HEK293 (cell line): Measurements from ENCODE around the gene UQCRFS1.
"Not testable (repeated sequence)": the region's sequence is repeated elsewhere in the genome, so short reads cannot be mapped to it uniquely, and the experiment has no call there.

Source experiments
- CTCF ChIA-PET: fragments of 350-600 bp; formaldehyde crosslinking; extraction: SDS; loops from one replicate; lab custom pipeline; 2021; ENCODE audit warnings: antibody characterized with exemption; lab: Yijun Ruan, JAX
- POLR2A ChIA-PET: fragments of 300-600 bp; formaldehyde crosslinking; extraction: SDS; loops from one replicate; lab custom pipeline; 2020; ENCODE audit warnings: antibody characterized with exemption, inconsistent platforms; lab: Yijun Ruan, JAX
- H3K27ac ChIP-seq: fragments of 200-500 bp; sonication (Bioruptor generic); 2 replicates; pipeline ENCODE4 v1.5.1; 2014; ENCODE audit warnings: low read depth, low read length, control low read depth, inconsistent platforms; ENCODE audit errors: extremely low read depth
- H3K36me3 ChIP-seq, 2 experiments: fragments of 200-500 bp in 1 of 2; sonication (Bioruptor generic) in 1 of 2; 1 replicate in 1 of 2; 2 replicates in 1 of 2; pipeline ENCODE4 v1.5.1; 2014 to 2017; ENCODE audit warnings: inconsistent platforms in 2 of 2, low read length in 2 of 2; ENCODE audit not compliant: control insufficient read depth in 2 of 2, insufficient read depth in 1 of 2
- H3K4me1 ChIP-seq: fragments of 200-500 bp; sonication (Bioruptor generic); 2 replicates; pipeline ENCODE4 v1.5.1; 2014; ENCODE audit warnings: mild to moderate bottlenecking, low read length, inconsistent platforms; ENCODE audit not compliant: control insufficient read depth, insufficient read depth
- H3K4me3 ChIP-seq: 2 replicates; pipeline ENCODE4 v1.5.1; 2011; ENCODE audit warnings: low read depth, mild to moderate bottlenecking, control low read depth, low read length, moderate library complexity
- H3K9me3 ChIP-seq: fragments of 200-500 bp; sonication (Bioruptor generic); 2 replicates; pipeline ENCODE4 v1.5.1; 2014; ENCODE audit warnings: low read depth, low read length, inconsistent platforms; ENCODE audit not compliant: control insufficient read depth, insufficient read depth
- FEZF1 ChIP-seq: fragments of 450-650 bp; formaldehyde crosslinking; IDR thresholded peaks from 2 replicates; pipeline ENCODE4 v1.5.1; 2016; ENCODE audit warnings: missing biosample characterization, missing genetic modification characterization
- SALL2 ChIP-seq: fragments of 450-650 bp; formaldehyde crosslinking; IDR thresholded peaks from 2 replicates; pipeline ENCODE4 v1.5.0; 2017; ENCODE audit warnings: missing biosample characterization, mild to moderate bottlenecking, missing genetic modification characterization, borderline replicate concordance
- ZBTB21 ChIP-seq: fragments of 450-650 bp; formaldehyde crosslinking; IDR thresholded peaks from 2 replicates; pipeline ENCODE4 v1.5.1; 2017; ENCODE audit warnings: missing biosample characterization, missing genetic modification characterization
- ZFP41 ChIP-seq: fragments of 450-650 bp; formaldehyde crosslinking; IDR thresholded peaks from 2 replicates; pipeline ENCODE4 v1.5.1; 2016; ENCODE audit warnings: missing biosample characterization, missing genetic modification characterization, borderline replicate concordance
- ZNF121 ChIP-seq: fragments of 450-650 bp; formaldehyde crosslinking; IDR thresholded peaks from 2 replicates; pipeline ENCODE4 v1.5.1; 2016; ENCODE audit warnings: missing biosample characterization, missing genetic modification characterization
- ZNF16 ChIP-seq: fragments of 450-650 bp; formaldehyde crosslinking; IDR thresholded peaks from 2 replicates; pipeline ENCODE4 v1.5.1; 2016; ENCODE audit warnings: low read depth, missing biosample characterization, missing genetic modification characterization
- TF ChIP-seq, protein P1 (sequence below): fragments of 450-650 bp; formaldehyde crosslinking; IDR thresholded peaks from 2 replicates; pipeline ENCODE4 v1.5.1; 2016; ENCODE audit warnings: missing biosample characterization, missing genetic modification characterization
- TF ChIP-seq, protein P2 (sequence below): fragments of 450-650 bp; formaldehyde crosslinking; IDR thresholded peaks from 2 replicates; pipeline ENCODE4 v1.5.1; 2016; ENCODE audit warnings: missing biosample characterization, missing genetic modification characterization
- TF ChIP-seq, protein P3 (sequence below): fragments of 450-650 bp; formaldehyde crosslinking; IDR thresholded peaks from 2 replicates; pipeline ENCODE4 v1.5.1; 2016; ENCODE audit warnings: missing biosample characterization, missing genetic modification characterization
- TF ChIP-seq, protein P4 (sequence below): fragments of 450-650 bp; formaldehyde crosslinking; IDR thresholded peaks from 2 replicates; pipeline ENCODE4 v1.5.1; 2017; ENCODE audit warnings: missing biosample characterization, missing genetic modification characterization
- TF ChIP-seq, protein P5 (sequence below): fragments of 450-650 bp; formaldehyde crosslinking; IDR thresholded peaks from 2 replicates; pipeline ENCODE4 v1.5.1; 2016; ENCODE audit warnings: missing biosample characterization, missing genetic modification characterization

The UQCRFS1 gene

DNA sequence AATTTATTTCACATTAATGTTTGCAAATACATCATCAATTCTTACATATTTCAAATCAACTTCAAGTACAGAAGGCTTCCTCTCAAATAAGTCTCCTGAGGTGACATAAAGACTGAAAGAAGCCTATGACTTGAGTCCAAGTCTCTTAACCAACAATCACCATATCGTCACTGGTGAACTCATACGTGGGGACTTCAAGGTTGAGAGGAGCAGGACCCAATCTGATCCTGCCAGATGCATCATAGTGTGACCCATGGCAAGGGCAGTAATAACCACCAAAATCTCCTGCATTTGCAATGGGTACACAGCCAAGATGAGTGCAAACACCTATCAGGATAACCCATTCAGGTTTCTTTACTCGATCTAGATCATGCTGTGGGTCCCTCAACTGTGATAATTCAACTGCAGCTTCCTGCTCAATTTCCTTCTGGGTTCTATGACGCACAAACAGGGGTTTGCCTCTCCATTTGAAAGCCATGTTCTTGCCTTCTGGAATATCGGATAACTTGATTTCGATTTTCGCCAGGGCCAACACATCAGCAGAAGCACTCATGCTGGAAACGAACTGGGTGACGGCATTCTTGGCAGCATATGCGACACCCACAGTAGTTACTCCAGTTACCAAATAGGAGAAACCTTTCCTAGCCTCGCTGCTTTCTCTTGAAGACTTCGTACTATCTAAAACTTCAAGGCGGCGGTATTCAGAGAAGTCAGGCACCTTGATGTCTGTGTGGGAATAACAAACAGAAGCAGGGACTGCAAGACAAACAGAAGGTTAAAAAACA lies 5.4 kb downstream of the UQCRFS1 start:
- CTCF ChIA-PET: interaction anchor here (0.7 kb wide), 1 partner anchor 15 kb away, joined by 4 read pairs; no protein-coding TSS in a partner anchor
- peaks cover 34% of the 10 kb centered on the region for H3K4me1 ChIP-seq
- POLR2A ChIA-PET, H3K27ac ChIP-seq, H3K4me3 ChIP-seq, H3K9me3 ChIP-seq: not testable (repeated sequence)
- peaks cover 39 to 55% of the 10 kb centered on the region in 2 experiments for H3K36me3 ChIP-seq

DNA sequence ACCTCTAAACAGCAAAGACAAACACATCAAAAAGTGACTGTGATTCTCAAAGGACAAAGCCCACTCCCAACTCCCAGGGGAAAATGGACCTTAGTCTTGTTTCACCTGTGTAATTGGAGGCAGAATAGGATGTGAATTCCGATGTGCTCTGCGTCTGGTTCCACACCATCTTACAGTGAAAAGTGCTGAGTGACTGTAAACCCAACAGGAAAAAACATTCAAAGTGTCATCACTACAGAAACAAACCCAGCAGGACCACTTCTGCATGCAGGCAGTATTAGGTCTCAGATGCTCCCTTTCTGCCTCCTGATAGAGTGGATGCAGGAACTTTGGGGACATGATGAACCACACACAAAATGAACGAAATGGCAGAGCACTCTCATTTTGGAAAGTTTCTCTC lies 6.5 kb downstream of the UQCRFS1 start:
- no peaks in the 10 kb centered on the region; the same call in 1 of the 2 replicates for H3K9me3 ChIP-seq
- no peak overlapping the region for H3K4me3 ChIP-seq
- ChIA-PET CTCF (no interaction called here), POLR2A (no interaction called here)
- TF ChIP-seq, protein P1, sequence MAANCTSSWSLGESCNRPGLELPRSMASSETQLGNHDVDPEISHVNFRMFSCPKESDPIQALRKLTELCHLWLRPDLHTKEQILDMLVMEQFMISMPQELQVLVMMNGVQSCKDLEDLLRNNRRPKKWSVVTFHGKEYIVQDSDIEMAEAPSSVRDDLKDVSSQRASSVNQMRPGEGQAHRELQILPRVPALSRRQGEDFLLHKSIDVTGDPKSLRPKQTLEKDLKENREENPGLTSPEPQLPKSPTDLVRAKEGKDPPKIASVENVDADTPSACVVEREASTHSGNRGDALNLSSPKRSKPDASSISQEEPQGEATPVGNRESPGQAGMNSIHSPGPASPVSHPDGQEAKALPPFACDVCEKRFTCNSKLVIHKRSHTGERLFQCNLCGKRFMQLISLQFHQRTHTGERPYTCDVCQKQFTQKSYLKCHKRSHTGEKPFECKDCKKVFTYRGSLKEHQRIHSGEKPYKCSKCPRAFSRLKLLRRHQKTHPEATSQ (tag by site-specific recombination): no peak
- no peak for TF ChIP-seq ZBTB21 (tag by site-specific recombination)
- no peak for TF ChIP-seq ZFP41
- TF ChIP-seq, protein P2, sequence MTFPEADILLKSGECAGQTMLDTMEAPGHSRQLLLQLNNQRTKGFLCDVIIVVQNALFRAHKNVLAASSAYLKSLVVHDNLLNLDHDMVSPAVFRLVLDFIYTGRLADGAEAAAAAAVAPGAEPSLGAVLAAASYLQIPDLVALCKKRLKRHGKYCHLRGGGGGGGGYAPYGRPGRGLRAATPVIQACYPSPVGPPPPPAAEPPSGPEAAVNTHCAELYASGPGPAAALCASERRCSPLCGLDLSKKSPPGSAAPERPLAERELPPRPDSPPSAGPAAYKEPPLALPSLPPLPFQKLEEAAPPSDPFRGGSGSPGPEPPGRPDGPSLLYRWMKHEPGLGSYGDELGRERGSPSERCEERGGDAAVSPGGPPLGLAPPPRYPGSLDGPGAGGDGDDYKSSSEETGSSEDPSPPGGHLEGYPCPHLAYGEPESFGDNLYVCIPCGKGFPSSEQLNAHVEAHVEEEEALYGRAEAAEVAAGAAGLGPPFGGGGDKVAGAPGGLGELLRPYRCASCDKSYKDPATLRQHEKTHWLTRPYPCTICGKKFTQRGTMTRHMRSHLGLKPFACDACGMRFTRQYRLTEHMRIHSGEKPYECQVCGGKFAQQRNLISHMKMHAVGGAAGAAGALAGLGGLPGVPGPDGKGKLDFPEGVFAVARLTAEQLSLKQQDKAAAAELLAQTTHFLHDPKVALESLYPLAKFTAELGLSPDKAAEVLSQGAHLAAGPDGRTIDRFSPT (tag by site-specific recombination): no peak
- peak; percentile 25; the same call in 1 of the 2 replicates for TF ChIP-seq FEZF1
- no peak for TF ChIP-seq SALL2 (tag by site-specific recombination)
- no peak for TF ChIP-seq ZNF121 (tag by site-specific recombination)
- H3K27ac ChIP-seq: no peak overlapping the region
- H3K4me1 ChIP-seq: peaks cover 33% of the 10 kb centered on the region
- peaks cover 34 to 53% of the 10 kb centered on the region in 2 experiments for H3K36me3 ChIP-seq

DNA sequence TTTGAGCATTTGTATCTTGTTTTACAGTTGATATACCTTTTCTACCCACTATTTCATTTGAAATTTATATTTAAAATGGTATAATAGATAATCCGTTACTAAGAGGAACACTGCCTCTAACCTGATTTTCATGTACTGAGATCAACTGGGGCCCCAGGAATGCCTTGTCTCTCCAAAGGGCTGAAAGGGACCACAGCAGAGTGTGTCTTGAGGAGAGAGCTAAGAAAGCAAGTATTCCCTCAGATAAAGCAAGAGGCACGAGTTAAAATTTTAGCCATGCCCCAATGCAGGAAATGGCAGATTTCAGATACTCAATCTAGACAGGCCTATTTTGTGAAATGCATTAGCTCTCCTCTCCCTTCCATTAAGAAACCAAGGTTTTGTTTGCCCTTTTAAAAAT lies 10.7 kb downstream of the UQCRFS1 start:
- peaks cover 16 to 31% of the 10 kb centered on the region in 2 experiments for H3K36me3 ChIP-seq
- H3K4me3 ChIP-seq: no peak overlapping the region
- ChIA-PET CTCF (interaction anchor here (0.6 to 4.9 kb wide), 7 partner anchors 13 to 700 kb away, joined by 3 to 22 read pairs (median 4); no protein-coding TSS in a partner anchor), POLR2A (interaction anchor here (1.1 to 1.5 kb wide), 2 partner anchors 13 to 404 kb away, joined by 3 read pairs; partner anchors contain the start of gene POP4)
- peaks cover 8% of the 10 kb centered on the region for H3K4me1 ChIP-seq
- H3K27ac ChIP-seq: no peak overlapping the region
- H3K9me3 ChIP-seq: no peaks in the 10 kb centered on the region; the same call in 1 of the 2 replicates
- TF ChIP-seq, protein P3, sequence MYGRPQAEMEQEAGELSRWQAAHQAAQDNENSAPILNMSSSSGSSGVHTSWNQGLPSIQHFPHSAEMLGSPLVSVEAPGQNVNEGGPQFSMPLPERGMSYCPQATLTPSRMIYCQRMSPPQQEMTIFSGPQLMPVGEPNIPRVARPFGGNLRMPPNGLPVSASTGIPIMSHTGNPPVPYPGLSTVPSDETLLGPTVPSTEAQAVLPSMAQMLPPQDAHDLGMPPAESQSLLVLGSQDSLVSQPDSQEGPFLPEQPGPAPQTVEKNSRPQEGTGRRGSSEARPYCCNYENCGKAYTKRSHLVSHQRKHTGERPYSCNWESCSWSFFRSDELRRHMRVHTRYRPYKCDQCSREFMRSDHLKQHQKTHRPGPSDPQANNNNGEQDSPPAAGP (tag by site-specific recombination): no peak
- TF ChIP-seq ZNF16: no peak

DNA sequence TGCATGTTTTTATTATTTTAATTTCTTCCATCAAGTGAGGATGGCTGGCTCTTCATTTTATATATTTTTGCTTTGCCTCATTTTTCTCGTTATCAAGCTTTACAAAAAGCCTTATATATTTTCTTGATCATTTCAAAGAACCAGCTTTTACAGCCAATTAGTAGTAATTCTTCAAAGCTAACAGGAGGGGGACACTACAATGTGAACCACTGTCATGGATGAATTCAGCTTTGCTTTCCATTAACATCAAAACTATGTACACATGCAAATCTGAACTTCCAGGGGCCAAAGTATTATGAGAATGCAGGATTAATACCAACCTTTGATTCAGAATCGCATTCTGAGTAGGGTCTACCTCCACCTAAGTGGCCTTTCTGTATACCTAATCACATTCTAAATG lies 11.1 kb downstream of the UQCRFS1 start:
- no peak overlapping the region for H3K4me3 ChIP-seq
- peaks cover 8% of the 10 kb centered on the region for H3K4me1 ChIP-seq
- H3K36me3 ChIP-seq: peaks cover 12 to 27% of the 10 kb centered on the region in 2 experiments
- no peak overlapping the region for H3K27ac ChIP-seq
- no peaks in the 10 kb centered on the region; the same call in 1 of the 2 replicates for H3K9me3 ChIP-seq
- ChIA-PET POLR2A (interaction anchor here (1.1 to 1.5 kb wide), 2 partner anchors 12 to 404 kb away, joined by 3 read pairs; partner anchors contain the start of gene POP4), CTCF (interaction anchor here (0.6 to 4.9 kb wide), 11 partner anchors 8 to 701 kb away, joined by 3 to 22 read pairs (median 4); no protein-coding TSS in a partner anchor)
- TF ChIP-seq, protein P4, sequence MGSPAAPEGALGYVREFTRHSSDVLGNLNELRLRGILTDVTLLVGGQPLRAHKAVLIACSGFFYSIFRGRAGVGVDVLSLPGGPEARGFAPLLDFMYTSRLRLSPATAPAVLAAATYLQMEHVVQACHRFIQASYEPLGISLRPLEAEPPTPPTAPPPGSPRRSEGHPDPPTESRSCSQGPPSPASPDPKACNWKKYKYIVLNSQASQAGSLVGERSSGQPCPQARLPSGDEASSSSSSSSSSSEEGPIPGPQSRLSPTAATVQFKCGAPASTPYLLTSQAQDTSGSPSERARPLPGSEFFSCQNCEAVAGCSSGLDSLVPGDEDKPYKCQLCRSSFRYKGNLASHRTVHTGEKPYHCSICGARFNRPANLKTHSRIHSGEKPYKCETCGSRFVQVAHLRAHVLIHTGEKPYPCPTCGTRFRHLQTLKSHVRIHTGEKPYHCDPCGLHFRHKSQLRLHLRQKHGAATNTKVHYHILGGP: no peak
- TF ChIP-seq, protein P5, sequence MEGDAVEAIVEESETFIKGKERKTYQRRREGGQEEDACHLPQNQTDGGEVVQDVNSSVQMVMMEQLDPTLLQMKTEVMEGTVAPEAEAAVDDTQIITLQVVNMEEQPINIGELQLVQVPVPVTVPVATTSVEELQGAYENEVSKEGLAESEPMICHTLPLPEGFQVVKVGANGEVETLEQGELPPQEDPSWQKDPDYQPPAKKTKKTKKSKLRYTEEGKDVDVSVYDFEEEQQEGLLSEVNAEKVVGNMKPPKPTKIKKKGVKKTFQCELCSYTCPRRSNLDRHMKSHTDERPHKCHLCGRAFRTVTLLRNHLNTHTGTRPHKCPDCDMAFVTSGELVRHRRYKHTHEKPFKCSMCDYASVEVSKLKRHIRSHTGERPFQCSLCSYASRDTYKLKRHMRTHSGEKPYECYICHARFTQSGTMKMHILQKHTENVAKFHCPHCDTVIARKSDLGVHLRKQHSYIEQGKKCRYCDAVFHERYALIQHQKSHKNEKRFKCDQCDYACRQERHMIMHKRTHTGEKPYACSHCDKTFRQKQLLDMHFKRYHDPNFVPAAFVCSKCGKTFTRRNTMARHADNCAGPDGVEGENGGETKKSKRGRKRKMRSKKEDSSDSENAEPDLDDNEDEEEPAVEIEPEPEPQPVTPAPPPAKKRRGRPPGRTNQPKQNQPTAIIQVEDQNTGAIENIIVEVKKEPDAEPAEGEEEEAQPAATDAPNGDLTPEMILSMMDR (tag by site-specific recombination): peak; percentile 12; the same call in 1 of the 2 replicates
